ENCODE results near the gene PRDM2.
A peak's percentile ranks its signal among the peaks of the same experiment; 100 is the strongest.

The PRDM2 gene

DNA sequence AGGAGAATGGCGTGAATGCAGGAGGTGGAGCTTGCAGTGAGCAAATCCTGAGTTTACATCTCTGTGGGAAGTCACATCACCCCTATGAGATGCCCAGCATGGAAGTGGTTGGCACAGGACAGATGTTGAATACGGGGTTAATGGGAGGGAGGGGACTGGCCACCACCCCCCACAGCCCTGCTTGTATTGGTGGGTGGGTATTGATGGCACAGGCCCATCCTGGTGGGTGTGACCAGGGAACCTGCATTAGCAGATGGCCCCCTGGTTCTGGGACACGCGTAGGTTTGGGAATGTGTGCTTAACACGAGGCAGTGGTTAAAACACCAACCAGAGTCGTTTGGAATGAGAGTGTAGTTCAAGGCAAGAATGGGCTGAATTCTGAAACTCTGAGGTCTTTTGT is 117.9 kb downstream of the PRDM2 start:
- H3K4me3 ChIP-seq (ENCODE audit: low read length): no peak overlapping the region
- TF ChIP-seq, protein P1, sequence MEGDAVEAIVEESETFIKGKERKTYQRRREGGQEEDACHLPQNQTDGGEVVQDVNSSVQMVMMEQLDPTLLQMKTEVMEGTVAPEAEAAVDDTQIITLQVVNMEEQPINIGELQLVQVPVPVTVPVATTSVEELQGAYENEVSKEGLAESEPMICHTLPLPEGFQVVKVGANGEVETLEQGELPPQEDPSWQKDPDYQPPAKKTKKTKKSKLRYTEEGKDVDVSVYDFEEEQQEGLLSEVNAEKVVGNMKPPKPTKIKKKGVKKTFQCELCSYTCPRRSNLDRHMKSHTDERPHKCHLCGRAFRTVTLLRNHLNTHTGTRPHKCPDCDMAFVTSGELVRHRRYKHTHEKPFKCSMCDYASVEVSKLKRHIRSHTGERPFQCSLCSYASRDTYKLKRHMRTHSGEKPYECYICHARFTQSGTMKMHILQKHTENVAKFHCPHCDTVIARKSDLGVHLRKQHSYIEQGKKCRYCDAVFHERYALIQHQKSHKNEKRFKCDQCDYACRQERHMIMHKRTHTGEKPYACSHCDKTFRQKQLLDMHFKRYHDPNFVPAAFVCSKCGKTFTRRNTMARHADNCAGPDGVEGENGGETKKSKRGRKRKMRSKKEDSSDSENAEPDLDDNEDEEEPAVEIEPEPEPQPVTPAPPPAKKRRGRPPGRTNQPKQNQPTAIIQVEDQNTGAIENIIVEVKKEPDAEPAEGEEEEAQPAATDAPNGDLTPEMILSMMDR (IDR thresholded peaks at IDR 0.05; ENCODE audit: insufficient read depth, low read depth, low read length, missing control alignments): no peak
- DNase-seq (ENCODE audit: low read depth): no peak

DNA sequence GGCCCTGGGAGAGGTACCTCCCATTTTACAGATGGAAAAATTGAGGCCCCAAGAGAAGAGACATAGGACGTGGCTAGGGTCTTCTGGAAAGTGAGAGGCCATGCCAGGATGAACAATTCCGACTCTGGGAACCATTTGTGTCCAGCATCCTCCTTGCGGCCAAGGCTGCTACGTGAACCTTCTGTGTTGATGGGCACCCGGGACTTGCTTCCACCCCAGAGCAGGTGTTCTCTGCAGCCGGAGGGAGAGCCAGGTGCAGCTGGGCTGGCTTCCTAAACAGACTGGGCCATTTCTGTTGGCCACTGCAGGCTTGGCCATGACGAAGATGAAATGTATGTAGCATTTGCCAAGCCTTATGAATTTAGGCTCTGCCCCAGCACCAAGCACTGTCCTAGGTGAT is 118.9 kb downstream of the PRDM2 start:
- no peak overlapping the region for H3K4me3 ChIP-seq (ENCODE audit: low read length)
- TF ChIP-seq, protein P1 (IDR thresholded peaks at IDR 0.05; ENCODE audit: insufficient read depth, low read depth, low read length, missing control alignments): no peak
- no peak for DNase-seq (ENCODE audit: low read depth)

DNA sequence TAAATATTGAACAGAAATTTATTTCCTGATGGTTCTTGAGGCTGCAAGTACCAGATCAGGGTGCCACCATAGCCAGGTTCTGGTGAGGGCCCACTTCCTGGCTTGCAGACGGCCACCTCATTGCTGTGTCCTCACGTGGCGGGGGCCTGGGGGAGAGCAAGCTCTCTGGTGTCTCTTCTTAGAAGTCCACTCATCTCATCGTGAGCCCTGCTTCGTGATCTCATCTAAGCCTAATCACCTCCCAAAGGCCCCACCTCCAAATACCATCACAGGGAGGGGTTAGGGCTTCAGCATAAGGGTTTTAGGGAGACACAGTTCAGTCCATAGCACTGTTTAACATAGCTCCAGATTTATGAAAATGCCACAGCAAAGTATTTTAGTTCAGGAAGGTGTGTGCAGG is 119.7 kb downstream of the PRDM2 start:
- H3K4me3 ChIP-seq (ENCODE audit: low read length): no peak overlapping the region
- TF ChIP-seq, protein P1 (IDR thresholded peaks at IDR 0.05; ENCODE audit: insufficient read depth, low read depth, low read length, missing control alignments): no peak
- DNase-seq (ENCODE audit: low read depth): peak; percentile 47

DNA sequence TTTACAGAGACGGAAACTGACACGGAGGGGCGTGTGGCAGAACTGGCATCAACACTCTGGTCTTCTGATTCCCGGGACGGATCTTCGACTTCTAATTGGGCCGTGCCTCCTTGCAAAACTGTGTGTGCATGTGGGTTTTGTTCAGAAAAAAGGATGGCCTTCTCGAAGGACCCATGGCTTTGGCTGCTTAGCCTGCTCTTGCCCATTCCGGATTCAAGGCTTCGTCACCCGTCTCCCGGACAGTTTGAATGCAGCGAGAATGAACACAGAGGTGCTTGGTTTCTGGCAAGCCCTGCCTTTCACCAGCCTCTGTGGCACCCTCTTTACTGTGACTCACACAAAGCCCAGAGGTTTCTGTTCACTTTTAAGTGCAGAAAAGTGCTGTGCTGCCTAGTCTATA is 120.1 kb downstream of the PRDM2 start:
- DNase-seq (ENCODE audit: low read depth): no peak
- H3K4me3 ChIP-seq (ENCODE audit: low read length): no peak overlapping the region
- TF ChIP-seq, protein P1 (IDR thresholded peaks at IDR 0.05; ENCODE audit: insufficient read depth, low read depth, low read length, missing control alignments): no peak

DNA sequence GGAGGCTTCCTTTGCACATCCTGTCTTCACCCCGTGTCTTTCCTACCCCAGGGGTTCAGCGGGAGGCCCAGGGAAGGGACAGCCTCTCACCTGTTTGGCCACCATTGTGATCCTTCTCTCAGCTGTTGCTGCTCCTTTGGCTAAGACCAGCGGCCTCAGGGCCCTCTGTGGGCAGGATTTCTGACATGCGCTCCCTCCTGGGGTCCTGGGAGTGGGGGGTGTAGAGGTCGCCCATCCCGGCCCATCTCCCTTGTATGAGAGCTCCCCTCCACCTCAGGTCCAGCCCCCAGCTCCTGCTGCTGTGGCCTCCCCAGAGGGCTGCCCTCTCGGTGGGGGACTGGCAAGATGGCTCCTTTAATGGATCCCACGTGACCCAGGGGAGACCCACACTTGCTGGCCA is 120.5 kb downstream of the PRDM2 start:
- no peak for DNase-seq (ENCODE audit: low read depth)
- TF ChIP-seq, protein P1 (IDR thresholded peaks at IDR 0.05; ENCODE audit: insufficient read depth, low read depth, low read length, missing control alignments): no peak
- H3K4me3 ChIP-seq (ENCODE audit: low read length): no peak overlapping the region

DNA sequence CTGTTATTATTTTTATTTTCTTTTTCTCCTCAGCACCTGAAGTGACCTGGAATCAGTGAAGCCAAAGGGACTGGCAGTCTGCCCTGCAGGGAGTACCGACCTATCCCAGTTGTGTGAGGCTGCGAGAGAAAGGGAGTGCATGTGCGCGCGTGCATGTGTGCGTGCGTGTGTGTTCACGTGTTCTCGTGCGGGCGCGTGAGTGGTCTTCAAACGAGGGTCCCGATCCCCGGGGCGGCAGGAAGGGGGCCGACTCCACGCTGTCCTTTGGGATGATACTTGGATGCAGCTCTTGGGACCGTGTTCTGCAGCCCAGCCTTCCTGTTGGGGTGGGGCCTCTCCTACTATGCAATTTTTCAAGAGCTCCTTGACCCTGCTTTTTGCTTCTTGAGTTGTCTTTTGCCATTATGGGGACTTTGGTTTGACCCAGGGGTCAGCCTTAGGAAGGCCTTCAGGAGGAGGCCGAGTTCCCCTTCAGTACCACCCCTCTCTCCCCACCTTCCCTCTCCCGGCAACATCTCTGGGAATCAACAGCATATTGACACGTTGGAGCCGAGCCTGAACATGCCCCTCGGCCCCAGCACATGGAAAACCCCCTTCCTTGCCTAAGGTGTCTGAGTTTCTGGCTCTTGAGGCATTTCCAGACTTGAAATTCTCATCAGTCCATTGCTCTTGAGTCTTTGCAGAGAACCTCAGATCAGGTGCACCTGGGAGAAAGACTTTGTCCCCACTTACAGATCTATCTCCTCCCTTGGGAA is 123.3 kb downstream of the PRDM2 start:
- no peak for DNase-seq (ENCODE audit: low read depth)
- TF ChIP-seq, protein P1 (IDR thresholded peaks at IDR 0.05; ENCODE audit: insufficient read depth, low read depth, low read length, missing control alignments): no peak
- H3K4me3 ChIP-seq (ENCODE audit: low read length): no peak overlapping the region

DNA sequence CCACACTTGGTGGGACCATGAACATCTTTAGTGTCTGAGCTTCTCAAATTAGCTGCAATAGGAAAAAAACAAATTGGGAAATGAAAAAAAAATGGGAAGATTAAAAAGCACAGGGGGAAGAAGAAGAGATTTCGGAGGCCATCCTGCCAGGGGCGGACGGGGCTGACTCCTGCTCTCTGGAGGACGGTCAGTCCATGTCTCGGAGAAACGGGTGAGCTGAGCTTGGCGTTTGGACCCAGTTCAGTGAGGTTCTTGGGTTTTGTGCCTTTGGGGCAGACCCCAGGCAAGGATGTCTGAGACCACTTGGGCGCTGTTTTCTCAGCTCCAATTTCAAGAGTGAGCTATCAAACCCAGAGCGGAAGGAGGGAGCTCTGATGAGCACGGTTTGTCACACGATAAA is 123.9 kb downstream of the PRDM2 start:
- H3K4me3 ChIP-seq (ENCODE audit: low read length): no peak overlapping the region
- no peak for DNase-seq (ENCODE audit: low read depth)
- TF ChIP-seq, protein P1 (IDR thresholded peaks at IDR 0.05; ENCODE audit: insufficient read depth, low read depth, low read length, missing control alignments): no peak
